Measurements from ENCODE around the gene CCR3. TPM values are rescaled to one million over a fixed set of nuclear protein-coding genes. Genes with fewer than 3 reads are reported as not detected.

CCR3 gene
- total RNA-seq, 1 donor from 2014 or later: not detected

GRCh38 chr3:46278816-46279672 lies 36.8 kb downstream of the CCR3 start:
- H3K9me3 Mint-ChIP-seq (ENCODE audit: unreplicated experiment): peaks cover 1% of the 10 kb centered on the region
- H3K27ac Mint-ChIP-seq (ENCODE audit: unreplicated experiment): no peak overlapping the region
- no peaks in the 10 kb centered on the region for H3K4me1 Mint-ChIP-seq (ENCODE audit: low read depth, unreplicated experiment)
- H3K4me3 Mint-ChIP-seq (ENCODE audit: unreplicated experiment): no peak overlapping the region
- peaks cover 2% of the 10 kb centered on the region for H3K27me3 Mint-ChIP-seq (ENCODE audit: unreplicated experiment)
- no peak for TF ChIP-seq CTCF (IDR thresholded peaks at IDR 0.05; ENCODE audit: partially characterized antibody, unreplicated experiment)
- DNase-seq: no peak
- no peaks in the 10 kb centered on the region for H3K36me3 Mint-ChIP-seq (ENCODE audit: unreplicated experiment)

- Mint-ChIP-seq H3K4me1 (ENCODE audit: low read depth, unreplicated experiment) (no peaks in the 10 kb centered on the region), H3K9me3 (ENCODE audit: unreplicated experiment) (peaks cover 1% of the 10 kb centered on the region), H3K36me3 (ENCODE audit: unreplicated experiment) (no peaks in the 10 kb centered on the region), H3K4me3 (ENCODE audit: unreplicated experiment) (no peak overlapping the region), H3K27me3 (ENCODE audit: unreplicated experiment) (peaks cover 2% of the 10 kb centered on the region), H3K27ac (ENCODE audit: unreplicated experiment) (no peak overlapping the region)
- TF ChIP-seq CTCF (IDR thresholded peaks at IDR 0.05; ENCODE audit: partially characterized antibody, unreplicated experiment): no peak
- DNase-seq: no peak
These were observed 38.0 kb downstream of the CCR3 start for GRCh38 chr3:46280105-46280797.

- H3K4me1 Mint-ChIP-seq (ENCODE audit: low read depth, unreplicated experiment): no peaks in the 10 kb centered on the region
- no peak for DNase-seq
- TF ChIP-seq CTCF (IDR thresholded peaks at IDR 0.05; ENCODE audit: partially characterized antibody, unreplicated experiment): no peak
- no peak overlapping the region for H3K4me3 Mint-ChIP-seq (ENCODE audit: unreplicated experiment)
- H3K9me3 Mint-ChIP-seq (ENCODE audit: unreplicated experiment): peaks cover 1% of the 10 kb centered on the region
- no peak overlapping the region for H3K27ac Mint-ChIP-seq (ENCODE audit: unreplicated experiment)
- peaks cover 2% of the 10 kb centered on the region for H3K27me3 Mint-ChIP-seq (ENCODE audit: unreplicated experiment)
- no peaks in the 10 kb centered on the region for H3K36me3 Mint-ChIP-seq (ENCODE audit: unreplicated experiment)
These were observed 39.3 kb downstream of the CCR3 start for GRCh38 chr3:46281551-46281950.

- no peaks in the 10 kb centered on the region for H3K27me3 Mint-ChIP-seq (ENCODE audit: unreplicated experiment)
- H3K9me3 Mint-ChIP-seq (ENCODE audit: unreplicated experiment): peaks cover 1% of the 10 kb centered on the region
- no peak overlapping the region for H3K27ac Mint-ChIP-seq (ENCODE audit: unreplicated experiment)
- no peaks in the 10 kb centered on the region for H3K4me1 Mint-ChIP-seq (ENCODE audit: low read depth, unreplicated experiment)
- no peak for DNase-seq
- no peaks in the 10 kb centered on the region for H3K36me3 Mint-ChIP-seq (ENCODE audit: unreplicated experiment)
- no peak for TF ChIP-seq CTCF (IDR thresholded peaks at IDR 0.05; ENCODE audit: partially characterized antibody, unreplicated experiment)
- H3K4me3 Mint-ChIP-seq (ENCODE audit: unreplicated experiment): no peak overlapping the region
These were observed 39.8 kb downstream of the CCR3 start for GRCh38 chr3:46282041-46282440.

- H3K9me3 Mint-ChIP-seq (ENCODE audit: unreplicated experiment): peaks cover 1% of the 10 kb centered on the region
- no peak overlapping the region for H3K4me3 Mint-ChIP-seq (ENCODE audit: unreplicated experiment)
- H3K36me3 Mint-ChIP-seq (ENCODE audit: unreplicated experiment): no peaks in the 10 kb centered on the region
- no peaks in the 10 kb centered on the region for H3K27me3 Mint-ChIP-seq (ENCODE audit: unreplicated experiment)
- no peak for DNase-seq
- H3K27ac Mint-ChIP-seq (ENCODE audit: unreplicated experiment): no peak overlapping the region
- H3K4me1 Mint-ChIP-seq (ENCODE audit: low read depth, unreplicated experiment): no peaks in the 10 kb centered on the region
- no peak for TF ChIP-seq CTCF (IDR thresholded peaks at IDR 0.05; ENCODE audit: partially characterized antibody, unreplicated experiment)
These were observed 40.4 kb downstream of the CCR3 start for GRCh38 chr3:46282696-46283095.

Data from glutamatergic neuron (in vitro differentiated cells).